UCSD-AML1 (cell line): Measurements from ENCODE around the gene MANSC4.

Source experiments
- DNase-seq: peaks from one replicate; lab custom pipeline; 2025; ENCODE audit not compliant: unreplicated experiment; lab: John Stamatoyannopoulos, UW

Gene MANSC4

DNA sequence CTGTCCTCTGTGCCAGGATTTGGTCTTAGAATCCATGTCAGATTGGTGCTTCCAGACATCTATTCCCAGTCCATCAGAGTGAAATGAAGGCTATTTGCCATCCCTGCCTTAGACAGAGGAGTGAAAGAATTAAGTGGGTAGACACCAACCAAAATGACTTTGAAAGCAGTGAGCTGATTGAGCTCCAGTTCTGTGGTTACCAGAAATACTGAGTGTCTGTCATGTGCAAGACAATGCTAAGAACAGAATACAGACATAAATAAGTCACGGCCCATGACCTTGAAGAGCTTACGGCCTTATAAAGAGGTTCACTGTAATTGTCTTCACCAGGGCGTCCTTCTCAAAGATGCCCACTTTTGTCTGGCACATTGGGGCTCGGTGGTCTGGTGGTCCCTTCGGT is 21.6 kb upstream of the MANSC4 start:
- no peak for DNase-seq

DNA sequence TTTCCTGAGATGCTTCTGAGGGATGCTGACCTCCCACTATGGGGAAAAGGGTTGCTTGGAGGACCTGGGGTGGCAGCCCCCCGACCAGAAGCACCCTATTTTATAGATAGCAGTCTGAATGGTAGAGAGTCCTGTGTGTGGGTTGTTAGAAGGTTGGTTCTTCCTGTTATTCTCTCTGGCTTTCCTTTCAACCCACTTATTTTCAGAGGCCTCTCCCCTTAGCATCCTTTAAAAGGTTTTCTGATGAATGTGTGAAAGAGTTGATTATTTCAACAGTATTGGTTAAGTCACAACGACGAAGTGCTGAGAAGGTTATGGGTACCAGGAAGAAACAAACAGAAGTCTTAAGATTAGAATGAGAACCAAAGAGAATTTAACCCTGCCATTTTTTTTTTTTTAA is 20.8 kb upstream of the MANSC4 start:
- no peak for DNase-seq

DNA sequence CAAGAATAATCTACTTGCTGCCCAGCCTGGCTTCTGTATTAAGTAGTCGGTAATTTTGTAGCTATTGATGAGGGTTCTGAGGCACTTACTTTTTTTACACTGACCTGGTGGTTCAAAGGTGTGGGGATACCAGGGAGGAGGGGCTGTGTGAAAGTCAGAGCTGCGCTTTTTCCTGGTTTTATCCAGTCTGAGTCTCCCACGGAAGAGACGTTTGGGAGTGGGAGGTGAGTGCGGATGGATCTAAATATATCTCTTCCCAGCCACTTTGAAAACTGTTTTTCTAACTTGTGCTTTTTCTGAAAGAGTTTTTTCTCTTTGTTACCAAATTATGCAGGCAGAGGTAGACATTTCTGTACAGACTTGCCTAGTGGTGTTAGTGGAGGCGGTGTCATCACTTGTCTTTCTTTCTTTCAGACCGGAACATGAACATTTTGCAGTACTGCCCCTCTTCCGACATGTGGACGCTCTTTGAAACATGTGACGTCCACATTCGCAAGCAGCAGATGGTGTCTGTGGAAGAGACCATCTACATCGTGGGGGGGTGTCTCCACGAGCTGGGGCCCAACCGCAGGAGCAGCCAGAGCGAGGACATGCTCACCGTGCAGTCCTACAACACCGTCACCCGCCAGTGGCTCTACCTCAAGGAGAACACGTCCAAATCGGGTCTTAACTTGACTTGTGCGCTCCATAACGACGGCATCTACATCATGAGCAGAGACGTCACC is 17.4 kb upstream of the MANSC4 start:
- DNase-seq = no peak

DNA sequence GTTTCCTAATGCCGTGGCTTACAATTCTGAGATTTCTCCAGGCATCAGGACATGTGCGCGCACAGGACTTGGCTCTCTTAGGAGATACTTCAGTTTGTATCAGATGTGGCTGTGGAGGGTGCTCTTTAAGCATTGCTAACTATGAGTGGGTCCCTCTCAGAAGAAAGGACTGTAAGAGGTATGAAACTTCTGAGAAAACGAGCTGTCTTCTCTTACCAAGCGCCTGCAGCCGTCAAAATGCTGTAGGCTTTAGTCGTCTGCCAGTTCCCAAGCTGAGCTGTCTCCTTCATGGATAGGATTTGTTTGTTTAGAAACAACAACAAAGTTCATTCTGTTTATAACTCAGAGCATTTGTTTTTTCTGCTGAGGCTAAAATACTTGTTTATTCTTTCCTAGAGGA is 16.1 kb upstream of the MANSC4 start:
- no peak for DNase-seq

DNA sequence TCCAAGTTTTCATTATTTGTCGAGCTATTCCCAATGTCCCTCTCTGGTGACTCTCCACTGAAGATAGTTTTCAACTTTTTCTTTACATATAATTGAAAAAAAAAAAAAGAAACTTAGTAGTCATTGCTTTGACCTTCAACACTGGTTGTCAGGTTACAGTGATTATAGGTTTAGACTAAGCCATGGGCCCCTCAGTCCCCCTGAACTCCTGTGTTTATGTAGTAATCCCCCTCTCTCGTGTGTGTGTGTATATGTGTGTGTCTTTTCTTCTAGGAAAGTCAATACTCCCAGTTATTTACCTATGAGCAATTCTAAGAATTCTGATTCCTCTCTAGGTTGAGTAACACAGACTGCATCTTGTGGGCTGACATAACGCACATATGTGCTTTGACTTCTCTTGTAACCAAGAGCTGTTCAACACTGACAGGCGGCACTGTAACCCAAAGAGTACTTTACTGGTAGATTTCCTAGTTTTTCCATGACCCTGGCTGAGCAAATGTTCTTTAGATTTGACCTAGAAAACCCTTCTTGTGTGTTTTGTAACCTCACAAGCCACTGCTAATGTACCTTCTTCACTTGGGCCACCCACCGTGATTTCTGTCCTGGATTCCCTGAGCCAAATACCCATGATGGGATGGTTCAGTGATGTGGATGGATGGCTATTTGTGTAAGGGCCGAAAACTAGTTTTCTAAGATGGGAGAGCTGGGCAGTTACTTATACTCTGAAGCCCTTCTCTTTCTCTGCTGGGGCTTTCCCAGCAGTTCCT is 15.0 kb upstream of the MANSC4 start:
- no peak for DNase-seq

DNA sequence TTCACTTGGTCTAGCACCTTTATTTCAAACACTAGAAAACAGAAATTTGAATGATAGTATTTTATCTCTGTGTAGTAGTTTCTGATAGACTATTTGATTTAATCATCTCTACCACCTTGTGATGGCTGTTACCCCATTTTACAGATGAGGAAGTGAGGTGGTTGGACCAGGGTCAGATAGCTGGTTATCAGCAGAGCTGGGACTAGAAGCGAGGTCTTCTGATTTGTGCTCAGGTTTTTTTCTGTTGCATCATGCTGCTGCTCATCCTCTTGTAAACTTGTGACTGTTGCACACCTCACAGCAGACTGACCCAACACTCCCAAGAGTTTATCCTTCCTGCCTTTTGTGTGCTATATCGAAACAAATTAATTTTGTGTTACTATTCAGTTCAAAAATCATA is 10.1 kb upstream of the MANSC4 start:
- DNase-seq = no peak

DNA sequence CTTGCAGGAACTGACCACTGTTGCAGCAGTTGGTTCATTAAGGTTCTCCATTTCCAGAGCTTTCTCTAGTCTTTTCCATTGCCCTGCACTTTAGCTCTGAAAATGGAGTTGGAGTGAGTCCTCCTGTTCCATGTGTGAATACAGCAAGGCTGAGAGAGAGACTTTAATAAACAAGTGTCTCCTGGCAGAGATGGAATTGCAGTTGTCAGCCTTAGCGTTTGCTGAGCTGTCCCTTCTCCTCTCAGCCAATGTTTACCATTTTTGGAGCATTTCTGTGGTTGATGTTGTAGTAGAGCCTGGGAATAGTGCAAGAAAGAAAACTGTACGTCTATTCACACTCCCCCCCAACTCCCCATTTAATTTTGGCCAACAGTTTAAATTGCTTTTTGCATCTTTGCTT is 7.5 kb upstream of the MANSC4 start:
- DNase-seq = no peak

DNA sequence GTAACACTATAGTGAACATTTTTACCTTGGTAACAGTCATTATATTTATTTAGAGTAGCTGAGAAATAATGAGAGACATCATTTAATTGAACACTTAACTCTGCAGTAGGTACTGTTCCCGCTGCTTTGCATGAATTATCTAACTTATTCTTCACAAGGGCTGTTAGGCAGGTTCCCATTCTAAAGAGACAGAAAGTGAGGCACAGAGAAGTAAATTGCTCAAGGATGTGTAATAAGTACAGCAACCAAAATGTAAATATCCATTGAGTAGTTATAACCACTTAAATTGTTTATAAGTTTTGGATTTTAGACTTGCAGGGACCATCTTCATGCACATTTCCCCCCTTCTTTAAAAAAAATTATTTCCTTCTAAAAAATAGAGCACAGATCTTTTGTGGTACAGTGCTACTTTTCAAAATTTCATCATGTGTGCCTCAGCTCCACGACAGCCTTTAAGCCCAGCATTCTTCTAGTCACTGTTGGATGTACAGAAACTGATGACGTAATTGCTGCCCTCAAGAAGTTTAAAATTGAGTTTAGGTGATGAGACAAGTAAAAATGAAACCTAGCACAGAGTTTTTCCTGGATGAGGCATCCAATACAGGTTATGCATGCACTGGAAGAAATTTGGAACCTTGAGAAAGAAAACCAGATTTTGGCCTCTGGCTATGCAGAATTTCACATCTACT is 6.0 kb upstream of the MANSC4 start:
- DNase-seq = no peak

DNA sequence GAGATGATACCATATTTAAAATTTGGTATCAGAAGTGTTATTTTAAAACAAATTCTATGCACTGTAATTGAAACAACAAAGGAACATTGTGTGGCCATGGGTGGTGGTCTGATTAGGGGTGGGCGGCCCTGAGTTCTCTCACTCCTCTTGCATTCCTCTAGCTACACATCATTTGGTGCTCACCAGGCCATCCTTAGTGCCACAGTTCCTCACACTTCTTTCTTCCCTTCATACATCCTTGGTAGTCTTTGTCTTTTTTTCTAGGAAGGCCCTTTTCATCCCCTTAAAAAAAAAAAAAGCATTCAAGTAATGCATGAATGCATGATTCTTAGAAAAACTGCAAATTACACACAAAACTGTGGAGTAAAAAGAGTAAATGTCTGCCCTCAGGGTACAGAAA is 2.4 kb upstream of the MANSC4 start:
- DNase-seq = no peak

DNA sequence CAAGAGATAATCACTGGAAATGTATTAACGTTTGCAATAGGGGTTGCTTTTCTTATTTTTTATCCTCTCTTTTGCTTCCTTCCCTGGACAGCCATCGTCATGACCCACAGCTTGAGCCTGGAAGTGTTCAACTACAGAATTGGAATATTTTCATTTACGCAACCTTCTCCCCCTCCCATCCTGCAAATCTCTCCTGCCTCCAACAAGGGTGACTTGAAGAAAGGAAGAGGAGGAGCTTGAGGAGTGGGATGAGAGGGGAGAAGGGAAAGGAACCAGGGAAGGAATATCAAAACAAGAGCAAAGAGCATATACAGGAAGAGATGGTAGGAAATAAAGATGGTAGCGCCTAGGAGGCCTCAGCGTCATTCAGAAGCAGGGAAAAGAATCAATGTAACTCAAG is 1.6 kb upstream of the MANSC4 start:
- DNase-seq = no peak

DNA sequence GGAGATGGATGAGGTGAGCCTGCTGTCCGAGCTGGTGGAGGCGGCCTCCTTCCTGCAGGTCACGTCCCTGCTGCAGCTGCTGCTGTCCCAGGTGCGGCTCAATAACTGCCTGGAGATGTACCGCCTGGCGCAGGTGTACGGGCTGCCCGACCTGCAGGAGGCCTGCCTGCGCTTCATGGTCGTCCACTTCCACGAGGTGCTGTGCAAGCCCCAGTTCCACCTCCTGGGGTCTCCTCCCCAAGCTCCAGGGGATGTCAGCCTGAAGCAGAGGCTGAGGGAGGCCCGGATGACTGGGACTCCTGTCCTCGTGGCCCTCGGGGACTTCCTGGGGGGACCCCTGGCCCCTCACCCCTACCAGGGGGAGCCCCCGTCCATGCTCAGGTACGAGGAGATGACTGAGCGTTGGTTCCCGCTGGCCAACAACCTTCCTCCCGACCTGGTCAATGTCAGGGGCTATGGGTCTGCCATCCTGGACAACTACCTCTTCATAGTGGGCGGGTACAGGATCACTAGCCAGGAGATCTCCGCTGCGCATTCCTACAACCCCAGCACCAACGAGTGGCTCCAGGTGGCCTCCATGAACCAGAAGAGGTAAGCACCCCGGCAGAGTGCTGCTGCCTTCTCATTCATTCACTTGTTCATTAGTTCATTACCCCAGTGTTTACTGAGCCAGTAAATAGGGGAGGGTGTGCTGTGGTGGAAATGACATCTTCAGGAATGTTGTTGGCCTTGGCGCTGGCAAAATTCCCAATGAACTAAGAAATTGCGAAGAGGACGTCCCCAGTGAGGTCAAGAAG is 774 bp upstream of the MANSC4 start:
- DNase-seq = peak; percentile 56

DNA sequence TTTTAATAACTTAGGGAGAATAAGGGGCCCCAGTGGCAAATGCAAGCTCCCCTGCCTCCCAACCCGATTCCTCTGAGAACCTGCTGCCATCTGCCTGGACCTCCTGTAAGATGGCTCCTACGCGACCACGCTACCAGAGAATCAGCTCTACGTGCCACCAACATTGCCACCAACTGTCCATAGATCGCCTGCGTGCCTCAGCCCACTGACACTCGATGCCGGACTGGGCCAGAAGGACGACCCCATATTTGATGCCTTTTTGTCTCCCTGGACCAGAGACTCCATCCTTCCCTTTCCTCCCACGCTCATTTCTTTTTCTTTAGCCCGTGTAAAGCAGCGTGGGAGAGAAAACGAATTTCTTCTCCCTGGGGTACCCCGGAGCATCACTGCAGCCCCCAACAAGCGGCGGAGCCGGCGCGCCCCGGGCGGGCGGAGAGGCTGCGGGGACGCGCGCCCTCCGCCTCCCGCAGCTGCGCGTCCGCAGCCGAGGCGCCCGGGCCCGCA is 568 bp downstream of the MANSC4 start:
- peak; percentile 38 for DNase-seq

DNA sequence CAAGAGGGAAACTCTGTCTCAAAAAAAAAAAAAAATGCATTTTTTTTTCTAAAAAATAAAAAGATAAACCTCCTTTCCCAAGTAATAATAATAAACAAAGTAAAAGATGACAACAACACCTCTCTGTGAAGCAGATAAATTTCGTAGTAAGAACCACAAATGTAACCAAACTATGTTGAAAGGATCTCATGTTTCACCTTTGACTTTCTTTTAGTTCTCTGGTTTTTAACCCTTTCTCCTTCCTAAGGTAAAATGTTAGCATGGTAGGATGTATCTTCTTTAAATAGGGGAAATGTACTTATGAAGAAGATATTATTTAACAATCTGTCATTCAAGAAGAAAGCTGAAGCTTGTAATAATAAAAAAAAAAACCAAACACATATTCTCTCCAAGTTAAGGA is 1.8 kb downstream of the MANSC4 start:
- DNase-seq = no peak

DNA sequence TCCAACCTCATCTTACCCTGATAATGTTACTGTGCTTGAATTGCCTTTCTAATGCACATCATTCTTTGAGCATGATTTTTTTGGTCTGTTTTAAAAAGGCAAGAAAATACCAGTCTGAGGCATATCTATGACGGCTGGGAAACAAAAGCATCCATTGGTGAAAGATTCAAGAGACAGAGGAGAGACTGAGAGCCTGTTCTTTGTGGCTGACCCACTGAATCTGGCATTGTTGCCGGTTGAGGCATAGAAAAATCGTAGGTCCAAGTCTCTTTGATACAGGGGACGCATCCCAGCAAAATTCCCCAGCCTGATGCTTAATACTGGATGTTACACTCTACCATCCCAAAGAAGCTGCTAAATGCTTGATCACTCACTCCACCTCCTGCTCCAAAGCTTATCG is 2.9 kb downstream of the MANSC4 start:
- DNase-seq = no peak

DNA sequence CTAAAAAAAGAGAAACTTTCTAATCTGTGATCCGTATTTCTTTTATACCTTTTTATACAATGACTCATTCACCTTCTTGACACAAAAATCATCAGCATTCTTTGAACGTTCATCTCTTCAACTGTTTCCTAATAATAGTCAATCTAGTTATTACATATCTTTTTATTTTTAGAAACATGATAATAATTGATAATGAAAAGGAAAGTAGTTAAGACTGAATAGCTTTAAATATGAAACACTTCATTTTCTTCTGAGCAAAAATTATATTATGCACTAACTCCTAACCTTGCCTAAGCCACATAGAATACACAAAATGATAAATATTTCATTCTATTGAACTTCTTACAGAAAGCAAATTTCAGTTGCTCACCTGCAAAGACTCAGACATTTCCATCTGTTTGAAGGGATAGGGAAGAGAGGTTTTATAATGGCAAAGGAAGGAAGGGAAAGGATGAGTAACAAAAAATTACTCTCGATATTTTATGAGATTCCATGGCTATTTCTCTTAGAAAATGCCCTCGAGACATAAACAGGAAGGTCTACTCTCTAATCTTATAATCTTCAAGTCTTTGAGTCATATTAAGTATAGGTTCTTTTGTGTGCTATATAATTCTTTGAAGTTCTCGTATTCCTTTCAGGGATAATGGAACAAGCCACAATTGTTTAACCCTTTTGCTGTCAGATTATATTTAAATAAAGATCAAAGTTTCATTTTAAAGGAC is 7.5 kb downstream of the MANSC4 start:
- DNase-seq = no peak

DNA sequence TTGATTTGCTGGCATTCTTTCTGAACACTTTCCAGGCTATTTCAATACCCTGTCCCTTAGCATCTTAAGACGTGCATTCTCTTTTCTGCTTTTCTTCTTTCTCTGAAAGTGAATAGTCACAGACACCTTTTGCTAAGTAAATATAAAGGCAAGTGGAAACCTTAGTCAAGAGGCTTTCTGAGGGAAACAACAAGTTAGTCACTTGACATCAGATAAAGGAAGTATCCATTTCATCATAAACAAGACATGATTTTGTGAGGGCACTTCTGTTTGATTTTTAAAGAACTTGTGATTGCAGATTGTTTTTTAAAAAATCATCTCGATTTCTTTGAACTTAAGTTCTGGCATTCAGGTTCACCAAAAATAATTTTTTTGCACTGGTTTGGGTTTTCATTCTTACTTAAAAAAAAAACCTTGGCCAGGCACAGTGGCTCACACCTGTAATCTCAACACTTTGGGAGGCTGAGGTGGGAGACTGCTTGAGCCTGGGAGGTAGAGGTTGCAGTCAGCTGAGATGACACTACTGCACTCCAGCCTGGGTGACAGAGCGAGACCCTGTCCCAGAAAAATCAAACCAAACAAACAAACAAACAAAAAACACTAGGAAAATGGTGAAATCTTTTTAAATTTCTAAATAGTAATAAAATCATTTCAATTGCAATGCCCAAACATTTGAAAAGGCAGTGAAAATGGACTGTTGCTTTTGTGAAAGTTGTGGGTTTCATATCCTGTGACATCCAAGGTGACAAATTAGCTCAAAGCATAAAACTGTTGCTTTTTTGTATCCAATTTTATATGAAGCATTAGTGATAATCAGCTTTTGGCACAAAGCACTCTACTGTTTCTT is 8.3 kb downstream of the MANSC4 start:
- no peak for DNase-seq

DNA sequence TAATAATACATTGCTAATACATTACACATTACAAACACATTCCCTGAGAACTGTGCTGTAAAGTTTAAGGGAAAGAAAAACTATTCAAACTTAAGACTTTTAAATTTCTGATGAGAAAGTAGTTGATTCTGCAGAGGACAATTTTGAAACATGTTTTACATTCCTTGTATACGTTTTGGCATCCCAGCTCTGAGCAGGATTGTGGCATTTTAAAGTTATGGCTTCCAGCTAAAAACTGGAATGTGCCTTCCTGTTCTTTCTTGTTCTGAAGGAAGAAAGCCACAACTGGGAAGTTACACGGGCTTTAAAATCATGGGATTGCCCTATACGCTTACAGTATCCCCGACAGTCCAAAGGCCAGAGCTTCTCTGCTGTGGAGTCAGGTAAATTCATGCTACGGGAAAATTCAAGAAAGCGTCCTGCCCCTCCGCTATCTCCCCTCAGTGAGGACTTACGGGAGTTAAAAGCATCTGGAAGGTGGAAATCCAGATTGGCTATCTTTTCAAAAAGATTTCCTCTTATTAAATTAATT is 10.8 kb downstream of the MANSC4 start:
- no peak for DNase-seq

DNA sequence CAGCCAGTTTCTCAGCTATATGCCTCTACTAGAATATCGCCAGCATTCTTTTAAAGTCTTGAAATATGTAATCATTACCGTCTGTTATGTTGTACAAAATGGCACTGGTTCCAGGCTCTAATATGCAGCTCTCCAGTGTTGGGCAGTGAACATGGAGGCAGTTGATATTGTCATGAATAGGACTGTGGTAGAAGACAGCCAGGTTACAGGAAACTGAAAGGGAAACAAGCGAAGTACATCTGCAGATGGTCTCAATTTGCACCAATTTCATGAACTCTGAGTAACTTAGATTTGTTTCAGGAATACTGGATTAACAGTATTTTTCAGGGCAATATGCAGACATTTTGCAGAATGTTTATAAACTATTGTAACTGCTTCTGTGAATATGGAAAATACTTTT is 13.4 kb downstream of the MANSC4 start:
- DNase-seq = no peak

DNA sequence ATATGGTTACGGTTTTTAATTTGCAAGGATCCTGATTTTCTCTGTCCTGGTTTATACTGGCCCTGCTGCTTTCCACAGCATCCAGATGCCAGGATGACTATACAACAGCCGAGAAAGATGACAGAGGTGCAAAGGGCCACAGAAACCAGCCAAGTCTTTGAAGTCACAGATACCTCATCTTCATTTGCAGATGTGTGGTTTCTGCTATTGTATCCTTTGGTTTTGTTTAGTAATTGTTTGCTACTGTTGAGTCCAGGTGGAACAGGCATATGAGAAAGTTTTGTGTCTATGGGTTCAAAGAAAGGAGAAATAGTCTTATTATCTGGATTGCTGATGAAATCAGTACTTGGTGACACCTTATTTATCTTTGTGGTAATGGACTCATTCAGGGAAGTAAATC is 17.3 kb downstream of the MANSC4 start:
- DNase-seq = no peak
